Activated T-helper 1 cell treated with anti-CD3 and anti-CD28 coated beads, Interleukin-2, amount 50 U/mL, for 16 hours (primary cell): Measurements from ENCODE around the gene INPP5A.

Experiments
- DNase-seq, 2 donors: peaks; one replicate each; pipeline ENCODE4 v3.0.0-alpha.2; 2020; ENCODE audit warnings: low read depth in 1 of 2, low spot score in 1 of 2

INPP5A gene

DNA sequence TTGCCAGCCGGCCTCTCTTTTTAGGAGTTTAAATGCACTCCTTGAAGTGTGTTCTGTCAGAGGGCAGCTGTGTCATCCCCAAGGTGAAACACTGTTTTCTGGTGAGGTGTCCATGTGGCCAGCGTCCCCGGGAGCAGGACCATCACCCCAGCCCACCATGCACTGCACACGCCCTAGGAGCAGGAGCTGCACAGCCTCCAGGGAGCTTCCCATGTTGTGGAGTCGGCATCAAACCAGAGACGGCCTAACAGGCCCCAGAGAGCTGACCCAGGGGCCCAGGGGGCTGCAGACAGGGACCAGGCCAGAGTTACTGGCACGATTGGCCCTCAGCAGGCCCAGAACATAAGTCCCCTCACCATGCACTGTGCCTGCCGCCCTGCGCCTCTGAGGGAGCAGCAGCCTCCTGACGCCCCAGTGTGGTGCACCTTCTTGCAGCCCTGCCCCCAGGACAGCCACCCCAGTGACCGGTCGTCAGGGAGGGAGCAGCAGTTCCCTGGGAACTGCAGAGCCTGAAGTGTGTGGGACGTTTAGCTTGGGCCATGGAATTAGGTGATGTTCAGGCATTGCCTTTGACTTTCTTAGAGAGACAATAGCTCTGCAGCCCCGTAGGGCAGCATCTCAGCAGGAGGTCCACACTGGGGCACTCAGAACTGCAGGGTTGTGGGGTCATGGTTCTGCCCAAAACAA is 150.4 kb downstream of the INPP5A start:
- DNase-seq = no peak

DNA sequence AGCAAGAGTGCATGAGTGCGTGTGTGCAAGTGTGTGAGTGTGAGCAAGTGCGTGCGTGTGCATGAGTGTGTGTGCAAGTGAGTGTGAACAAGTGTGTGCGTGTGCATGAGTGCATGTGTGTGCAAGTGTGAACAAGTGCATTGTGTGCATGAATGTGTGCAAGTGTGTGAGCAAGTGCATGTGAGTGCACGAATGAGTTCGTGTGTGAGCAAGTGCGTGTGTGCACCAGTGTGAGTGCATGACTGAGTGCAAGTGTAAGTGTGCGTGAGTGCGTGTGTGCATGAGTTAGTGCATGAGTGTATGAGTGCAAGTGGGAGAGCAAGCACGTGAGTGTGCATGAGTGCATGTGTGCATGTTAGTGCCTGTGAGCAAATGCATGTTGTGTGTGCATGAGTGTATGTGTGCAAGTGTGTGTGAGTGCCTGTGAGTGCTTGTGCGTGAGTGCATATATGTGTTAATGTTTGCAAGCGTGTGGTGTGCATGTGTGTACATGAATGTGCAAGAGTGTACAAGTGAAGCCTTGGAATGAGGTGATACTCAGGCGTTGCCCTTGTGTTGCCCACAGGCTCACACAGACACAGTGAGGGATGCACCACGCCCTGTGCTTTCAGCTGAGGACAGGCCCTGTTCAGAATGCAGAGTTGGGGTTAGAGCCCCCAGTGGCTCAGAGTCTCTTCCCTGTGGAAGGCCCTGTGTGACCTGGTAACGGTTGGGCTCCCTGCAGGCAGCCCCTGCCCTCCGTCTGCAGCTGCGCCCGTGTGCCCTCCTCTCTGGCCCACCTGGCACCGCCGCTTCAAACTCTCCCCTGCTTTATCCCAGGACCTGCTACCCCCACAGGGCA is 151.2 kb downstream of the INPP5A start:
- DNase-seq = no peak

DNA sequence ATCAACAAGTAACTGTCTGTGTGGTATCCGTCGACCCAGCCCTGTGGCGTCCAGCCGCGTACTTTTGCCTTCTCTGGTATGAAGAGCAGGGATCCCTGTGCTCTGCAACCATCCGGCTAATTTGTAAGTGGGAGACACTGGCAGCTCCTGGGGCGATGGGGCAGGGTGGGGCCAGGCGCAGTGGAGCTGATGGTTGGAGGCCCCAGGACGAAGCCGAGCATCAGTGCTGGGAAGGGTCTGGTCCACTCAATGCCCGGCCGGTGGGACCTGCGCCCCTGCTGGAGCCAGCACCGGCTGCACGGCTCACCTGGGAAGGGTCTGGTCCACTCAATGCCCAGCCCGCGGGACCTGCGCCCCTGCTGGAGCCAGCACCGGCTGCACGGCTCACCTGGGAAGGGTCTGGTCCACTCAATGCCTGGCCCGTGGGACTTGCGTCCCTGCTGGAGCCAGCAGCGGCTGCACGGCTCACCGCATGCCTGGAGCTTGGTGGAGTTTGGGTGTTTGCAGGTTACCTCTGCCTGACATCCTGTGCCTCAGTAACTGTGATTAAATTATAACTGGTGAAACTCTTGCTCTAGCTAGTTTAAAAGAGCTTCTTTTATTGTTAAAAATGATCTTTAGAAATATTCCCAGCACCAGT is 152.3 kb downstream of the INPP5A start:
- DNase-seq = no peak

DNA sequence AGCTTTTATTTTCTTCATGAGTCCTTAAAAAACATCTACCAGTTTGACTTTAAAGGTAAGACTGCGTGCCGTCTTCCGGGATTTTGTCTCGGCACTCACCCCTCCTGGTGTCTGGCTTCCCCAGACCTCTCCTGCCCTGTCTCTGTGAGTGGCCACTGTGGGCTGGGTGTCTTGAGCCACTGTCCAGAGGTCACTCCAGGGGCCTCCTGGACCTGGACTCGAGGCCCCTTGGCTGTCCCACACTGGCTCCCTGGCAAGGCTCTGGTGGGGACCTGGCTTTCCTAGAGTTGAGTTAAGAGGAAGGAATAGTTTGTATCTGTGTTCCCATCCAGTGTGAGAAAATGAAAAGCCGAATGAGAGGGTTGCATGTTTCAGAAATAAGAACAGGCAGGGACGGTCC is 152.8 kb downstream of the INPP5A start:
- DNase-seq = no peak

DNA sequence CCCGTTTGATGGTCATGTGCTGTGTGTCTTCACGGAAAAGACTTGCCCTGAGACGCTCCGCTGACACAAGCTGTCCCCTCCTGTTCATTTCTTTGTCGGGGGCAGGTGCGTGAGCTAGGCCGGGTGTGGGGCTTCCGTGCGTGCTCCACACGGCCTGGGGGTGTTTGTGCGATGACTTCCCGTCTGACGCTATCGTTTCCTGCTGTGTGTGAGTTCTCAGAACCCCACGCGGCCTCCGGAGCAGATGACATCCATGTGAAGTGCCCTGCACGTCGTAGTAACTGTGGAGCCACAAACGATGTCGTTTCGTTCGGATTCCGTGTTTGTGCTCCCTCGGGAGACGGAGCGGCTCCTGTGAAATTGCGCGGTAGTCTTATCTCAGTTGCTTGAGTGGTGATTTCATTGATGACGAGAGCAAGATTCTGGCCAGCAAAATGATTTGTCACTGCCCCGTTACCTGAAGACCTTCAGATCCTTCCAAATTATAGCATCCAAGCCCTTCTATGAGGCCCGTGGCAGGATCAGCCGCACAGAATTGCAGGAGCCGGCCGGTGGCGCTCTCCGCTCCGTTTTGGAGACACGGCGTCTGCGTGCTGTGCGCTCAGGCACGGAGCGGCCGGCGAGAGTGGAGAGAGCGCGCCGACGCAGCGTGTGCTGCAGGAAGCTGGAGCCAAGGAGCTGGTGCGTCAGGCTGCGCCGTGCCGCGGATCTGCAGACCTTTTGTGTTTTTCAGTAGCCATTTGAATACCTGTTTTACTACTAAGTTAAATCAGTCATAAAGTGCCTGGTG is 153.4 kb downstream of the INPP5A start:
- no peak for DNase-seq

DNA sequence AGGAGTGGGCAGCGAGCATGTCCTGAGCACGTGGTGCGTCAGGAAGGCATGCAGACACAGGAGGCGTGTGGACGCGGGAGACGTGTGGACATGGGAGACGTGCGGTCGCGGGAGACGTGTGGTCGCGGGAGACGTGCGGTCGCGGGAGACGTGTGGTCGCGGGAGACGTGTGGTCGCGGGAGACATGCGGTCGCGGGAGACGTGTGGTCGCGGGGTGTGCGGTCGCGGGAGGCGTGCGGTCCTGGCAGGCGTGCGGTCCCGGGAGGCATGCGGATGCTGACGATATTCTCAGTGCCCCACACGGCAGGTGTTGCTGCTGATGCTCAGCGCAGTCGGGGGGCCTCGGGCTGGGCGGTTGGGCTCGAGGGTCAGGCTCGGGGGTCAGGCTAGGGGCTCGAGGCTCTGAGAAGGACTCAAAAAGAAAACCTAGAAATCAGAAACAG is 154.1 kb downstream of the INPP5A start:
- DNase-seq = no peak

DNA sequence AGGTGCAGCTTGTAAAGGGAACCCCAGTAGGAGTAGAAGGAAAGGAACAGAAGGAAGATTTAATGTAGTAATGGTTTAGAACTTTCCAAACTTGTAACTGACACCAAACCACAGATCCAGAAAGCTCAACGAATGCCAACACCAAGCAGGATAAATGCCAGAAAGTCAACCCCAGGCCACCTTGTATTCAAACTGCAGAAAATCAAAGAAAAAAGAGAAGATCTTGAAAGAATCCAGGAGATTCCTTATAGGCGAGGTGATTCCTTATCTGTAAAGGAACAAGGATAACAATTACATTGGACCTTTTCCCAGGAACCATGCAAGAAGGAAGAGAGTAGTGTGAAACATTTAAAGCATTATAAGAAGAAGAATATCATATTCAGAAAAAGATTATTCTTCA is 154.7 kb downstream of the INPP5A start:
- DNase-seq = no peak

DNA sequence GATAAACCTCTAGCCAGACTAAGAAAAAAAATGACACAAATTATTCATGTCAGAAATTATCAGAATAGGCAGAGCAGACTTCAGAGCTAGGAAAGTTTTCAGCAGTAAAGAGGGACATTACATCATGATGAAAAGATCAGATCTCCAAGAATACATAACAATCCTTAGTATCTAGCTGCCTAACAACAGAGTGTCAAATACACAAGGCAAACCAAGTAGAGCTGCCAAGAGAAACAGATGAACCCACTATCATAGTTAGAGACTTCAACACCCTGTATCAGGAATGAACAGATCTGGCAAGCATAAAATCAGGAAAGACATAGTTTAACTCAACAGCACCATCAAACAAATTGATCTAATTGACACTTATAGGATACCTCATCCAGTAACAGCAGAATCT is 156.1 kb downstream of the INPP5A start:
- no peak for DNase-seq

DNA sequence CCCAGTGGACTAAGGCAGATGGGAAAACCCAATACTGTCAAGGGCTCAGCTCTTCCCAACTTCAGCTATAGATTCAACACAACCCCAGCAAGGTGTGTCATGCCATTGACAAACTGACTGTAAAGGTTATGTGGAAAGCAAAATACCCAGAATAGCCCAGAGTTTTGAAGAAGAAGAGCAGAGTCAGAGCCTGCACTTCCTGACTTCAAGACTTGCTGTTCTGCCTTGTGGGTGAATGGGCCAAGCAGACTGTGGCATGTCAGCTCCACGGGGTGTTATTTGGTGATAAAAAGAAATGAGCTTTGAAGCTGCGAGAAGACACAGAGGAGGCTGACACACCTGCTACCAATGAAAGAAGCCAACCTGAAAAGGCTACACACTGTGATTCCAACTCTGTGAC is 158.6 kb downstream of the INPP5A start:
- no peak for DNase-seq

DNA sequence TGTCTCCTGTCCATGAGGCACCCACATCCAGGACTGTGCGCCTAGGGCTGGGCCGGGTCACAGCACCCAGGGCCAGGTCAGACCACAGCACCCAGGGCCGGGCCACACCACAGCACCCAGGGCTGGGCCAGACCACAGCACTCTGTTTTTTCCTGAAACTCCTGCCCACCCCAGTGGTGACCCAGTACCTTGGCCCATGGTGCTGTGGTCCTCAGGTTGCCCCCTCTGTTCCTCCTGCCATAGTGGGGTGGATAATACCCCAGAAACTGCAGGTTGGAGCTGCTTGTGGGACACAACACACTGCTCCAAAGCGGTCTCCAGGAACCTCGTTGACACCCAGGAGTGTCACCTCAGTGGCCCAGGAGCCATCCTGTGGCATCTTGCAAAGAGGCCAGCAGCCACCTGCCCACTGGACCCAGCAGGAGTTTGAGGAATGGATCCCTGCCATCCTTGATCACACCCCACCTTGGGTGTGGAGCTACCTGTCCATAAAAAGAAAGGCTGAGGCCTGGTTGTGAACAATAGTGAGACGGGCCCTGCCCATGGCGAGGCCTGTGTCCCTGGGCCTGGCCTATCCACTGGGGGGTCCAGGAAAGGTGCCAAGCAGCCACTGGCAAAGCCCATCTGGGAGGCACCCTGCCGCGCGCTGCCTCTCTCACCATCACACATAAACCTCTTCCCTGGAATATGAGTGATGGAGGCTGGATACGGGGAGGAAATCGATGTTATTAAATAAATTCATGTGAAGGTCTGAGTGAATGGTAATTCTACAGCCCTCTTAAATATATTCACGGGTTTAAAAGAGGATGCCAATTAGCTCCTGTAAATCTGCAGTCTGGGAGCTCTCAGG is 159.4 kb downstream of the INPP5A start:
- DNase-seq = no peak

DNA sequence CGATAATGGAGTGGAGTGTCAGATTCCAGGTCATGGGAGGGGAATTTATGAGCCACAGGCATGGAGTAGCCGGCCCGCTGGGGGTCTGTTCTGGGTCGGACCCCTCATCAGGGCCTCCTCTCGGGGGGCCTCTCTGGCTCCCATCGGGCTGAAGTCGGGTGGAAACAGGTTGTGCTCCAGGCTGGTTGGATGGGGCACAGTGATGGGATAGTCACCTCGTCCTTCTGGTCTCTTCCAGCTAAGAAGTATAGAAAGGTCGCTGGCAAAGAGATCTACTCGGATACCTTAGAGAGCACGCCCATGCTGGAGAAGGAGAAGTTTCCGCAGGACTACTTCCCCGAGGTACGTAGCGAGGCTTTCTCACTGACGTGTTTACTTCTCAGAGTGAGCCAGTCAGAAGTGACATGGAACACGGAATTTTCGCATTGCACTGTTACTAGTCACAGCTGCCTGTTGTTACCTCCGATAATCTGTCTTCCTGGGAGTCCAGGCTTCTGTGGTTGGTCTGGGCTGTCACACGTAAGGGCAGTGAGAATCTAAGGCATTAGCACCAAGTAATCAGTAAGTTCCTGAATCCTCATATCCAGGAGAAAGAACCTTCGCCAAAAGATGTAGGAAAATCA is 160.1 kb downstream of the INPP5A start:
- no peak for DNase-seq

DNA sequence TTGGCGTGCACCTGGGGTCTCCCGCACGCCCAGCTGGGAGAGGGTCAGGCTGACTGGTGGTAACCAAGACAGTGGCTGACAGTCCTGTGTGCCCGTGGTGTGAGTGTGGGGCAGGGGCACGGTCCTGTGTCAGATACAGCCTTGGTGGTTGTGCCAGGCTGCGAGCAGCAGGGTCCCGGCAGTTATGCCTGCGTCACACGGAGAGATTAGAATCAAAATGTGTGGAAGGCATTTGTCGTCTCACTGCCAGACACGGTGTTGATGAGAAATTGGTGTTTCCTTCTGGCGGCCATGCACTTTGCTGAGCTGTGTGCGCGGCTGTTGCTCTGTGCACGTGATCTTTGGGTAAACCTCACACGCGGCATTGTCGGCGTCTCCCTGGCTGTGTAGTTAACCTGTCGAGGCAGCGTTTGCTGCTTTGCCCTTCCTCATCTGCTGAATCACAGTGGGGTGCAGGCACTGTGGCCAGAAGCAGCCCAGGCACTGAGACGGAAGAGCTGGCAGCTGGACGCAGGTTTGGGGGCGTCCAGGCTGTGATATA is 160.7 kb downstream of the INPP5A start:
- no peak for DNase-seq

DNA sequence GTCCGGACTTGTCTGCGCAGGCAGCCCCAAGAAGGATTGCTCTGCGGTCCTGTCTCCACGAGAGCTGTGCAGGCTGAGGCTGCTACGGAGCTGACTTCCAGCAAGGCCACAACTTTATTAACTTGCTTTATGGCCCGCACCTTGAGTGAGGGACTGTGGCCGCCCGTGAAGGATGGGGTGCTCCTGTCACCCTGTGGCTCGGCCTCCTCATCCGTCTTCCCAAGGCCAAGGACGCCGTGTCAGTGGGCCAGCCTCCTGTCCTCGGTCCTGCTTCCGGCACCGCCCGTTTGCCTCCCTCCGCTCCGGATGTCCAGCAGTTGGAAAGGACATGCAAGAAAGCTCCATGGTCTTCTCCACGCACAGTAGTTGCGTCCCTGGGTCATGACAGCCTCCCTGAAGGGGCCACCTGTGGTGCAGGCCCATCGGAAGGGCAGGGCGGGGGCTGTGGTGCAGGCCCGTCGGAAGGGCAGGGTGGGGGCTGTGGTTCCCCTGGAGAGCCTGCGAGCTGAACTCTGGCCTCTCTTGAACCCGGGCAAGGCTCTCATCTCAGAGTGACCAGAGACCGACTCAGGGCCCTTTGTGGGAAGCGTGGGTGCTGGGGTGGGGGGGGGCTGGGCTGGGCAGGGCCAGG is 161.3 kb downstream of the INPP5A start:
- no peak for DNase-seq

DNA sequence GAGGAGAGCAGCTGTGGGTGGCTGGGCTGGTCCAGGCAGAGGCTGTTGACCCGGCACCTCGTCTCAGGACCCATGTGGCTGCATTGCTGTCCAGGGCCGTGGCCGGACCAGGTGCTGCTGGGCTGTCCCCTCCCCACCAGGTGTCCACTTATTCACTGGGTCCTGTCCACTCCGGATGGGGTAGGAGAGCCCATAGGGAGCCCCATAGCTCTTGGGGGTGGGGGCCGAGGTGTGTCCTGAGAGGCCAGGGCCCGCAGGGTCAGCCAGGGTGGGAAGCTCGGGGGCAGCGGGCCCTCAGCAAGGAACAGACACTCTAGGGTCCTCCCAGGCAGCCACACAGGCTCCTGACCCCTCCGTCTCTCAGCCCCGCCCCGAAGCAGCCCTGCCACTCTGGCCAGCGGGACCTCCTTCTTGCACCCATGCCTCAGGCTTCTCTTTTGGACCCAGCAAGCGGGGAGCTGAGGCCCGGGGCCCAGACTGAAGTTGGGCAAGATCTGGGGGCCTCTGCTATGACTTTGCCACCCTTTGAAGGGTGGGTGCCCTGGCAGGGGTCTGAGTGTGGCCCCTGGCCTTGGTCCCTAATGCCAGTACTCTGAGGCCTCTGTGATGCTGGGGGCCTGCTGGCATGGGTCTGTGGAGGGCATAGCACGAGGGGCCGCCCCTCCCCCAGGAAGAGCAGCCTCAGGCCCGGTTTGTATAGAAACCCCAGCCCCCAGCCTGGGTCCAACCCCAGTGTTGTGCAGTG is 162.0 kb downstream of the INPP5A start:
- DNase-seq = no peak

DNA sequence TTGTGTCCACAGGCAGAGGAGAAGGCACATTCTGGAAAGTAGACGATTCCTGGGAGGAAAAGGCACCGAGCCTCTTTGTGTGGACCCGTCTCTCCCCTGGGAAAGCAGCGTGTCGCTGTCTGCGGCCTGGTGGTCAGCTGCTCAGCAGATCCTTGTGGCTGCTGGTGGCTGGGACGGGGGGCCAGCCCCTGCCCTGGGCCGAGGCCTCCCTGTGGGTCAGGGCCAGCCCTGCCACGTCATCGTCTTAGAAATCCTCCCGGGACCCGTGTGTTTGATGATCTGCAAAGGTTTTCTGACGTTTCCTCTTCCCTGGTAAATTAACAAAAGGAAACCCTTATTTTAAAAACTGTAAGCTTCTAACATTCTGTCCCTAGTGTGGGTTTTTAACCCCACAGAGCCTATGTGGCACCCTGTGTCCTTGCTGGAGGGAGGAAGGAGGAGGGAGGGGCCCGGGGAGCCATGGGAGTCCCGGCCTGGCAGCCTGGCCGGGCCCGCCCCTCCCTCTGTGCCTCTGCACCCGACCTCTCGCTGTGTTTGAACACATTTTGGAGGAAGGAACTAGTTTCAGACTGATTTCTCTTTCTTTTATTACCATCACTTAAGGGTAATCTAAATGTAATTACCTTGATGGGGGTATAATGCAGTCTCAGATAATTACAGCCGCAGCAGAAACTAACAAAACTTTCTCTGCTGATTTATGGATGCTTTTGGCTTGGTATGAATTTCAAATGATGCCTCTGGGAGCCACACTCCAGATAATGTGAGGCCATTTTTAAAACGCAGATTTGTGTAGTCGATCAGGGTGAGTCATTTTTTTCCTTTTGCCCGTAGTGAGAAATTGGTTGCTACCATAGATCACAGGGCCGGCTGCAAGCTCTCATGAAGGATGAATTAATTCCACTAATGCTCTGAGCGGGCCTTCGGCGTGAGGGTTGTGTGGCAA is 162.8 kb downstream of the INPP5A start:
- DNase-seq = no peak

DNA sequence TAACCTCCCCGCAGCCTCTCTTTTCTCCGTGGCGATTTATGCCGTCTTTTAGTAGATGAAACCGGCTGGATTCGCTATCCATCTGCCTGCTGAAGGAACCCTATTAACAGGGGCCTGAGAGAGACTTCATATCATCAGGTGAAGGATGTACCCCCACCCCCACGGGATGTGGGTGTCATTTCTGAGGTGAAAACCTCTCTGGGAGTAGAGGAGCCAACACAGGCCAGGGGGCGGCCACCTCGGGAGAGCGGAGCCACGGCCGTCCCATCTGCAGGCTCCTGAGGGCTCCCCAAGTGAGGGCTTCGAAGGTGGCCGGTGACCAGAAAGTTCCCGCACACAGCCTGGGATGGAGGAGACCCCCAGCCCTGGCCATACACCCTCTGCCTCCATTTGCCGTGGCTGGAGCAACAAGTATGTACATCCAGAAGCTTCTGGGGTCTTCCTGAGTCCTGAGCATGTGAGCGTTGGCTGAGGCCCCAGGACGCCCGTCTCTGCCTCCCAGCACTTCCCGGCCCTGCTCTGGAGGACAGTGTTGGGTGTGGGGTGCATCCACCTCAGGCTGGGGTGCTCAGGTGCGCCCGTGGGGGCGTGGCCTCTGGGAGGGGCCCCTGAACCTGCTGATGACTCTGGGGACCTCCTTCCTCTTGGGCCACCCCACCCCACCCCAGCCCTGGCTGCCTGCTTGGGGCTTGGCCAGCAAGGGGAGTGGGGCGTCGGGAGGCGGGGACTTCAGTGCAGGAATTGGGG is 163.7 kb downstream of the INPP5A start:
- DNase-seq = no peak

DNA sequence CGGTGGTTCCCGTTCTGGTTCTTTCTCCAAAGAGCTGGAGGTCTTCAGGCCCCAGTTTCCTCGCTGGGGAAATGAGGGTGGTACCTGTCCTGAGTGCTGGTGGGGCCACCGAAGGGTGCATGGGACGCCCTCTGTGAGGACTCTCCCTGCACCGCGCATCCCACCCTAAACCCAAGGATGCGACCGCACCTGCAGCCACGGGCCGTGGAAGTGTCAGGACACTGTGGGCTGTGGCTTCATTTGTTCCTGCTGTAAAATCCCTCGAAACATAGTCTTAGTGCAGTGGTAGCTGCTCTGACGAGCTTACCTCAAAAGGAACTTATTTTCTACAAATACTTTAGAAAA is 164.2 kb downstream of the INPP5A start:
- no peak for DNase-seq
